OCI-LY3 (cell line): ENCODE data around the gene ARSG.
"Not testable (repeated sequence)": the region's sequence is repeated elsewhere in the genome, so short reads cannot be mapped to it uniquely, and the experiment has no call there.

Source experiments
- H2AFZ ChIP-seq: fragments of 200-600, 300-600 bp; shearing (Covaris generic); 2 replicates; pipeline ENCODE4 v1.6.0; 2014; ENCODE audit warnings: antibody characterized with exemption, low read depth, low read length
- H3K27ac ChIP-seq: fragments of 200-600, 300-600 bp; sonication (generic); 2 replicates; pipeline ENCODE4 v1.5.1; 2014; ENCODE audit warnings: mild to moderate bottlenecking, low read length, moderate library complexity, mixed read lengths
- H3K27me3 ChIP-seq: fragments of 200-600, 300-600 bp; sonication (generic); 2 replicates; pipeline ENCODE4 v1.6.1; 2014; ENCODE audit warnings: low read depth, low read length, mixed read lengths
- H3K36me3 ChIP-seq: fragments of 200-600, 300-600 bp; sonication (generic); replicated peaks from 2 replicates; pipeline ENCODE3; 2014; ENCODE audit warnings: low read depth, low read length, mixed read lengths
- H3K4me1 ChIP-seq: fragments of 300-600, 200-600 bp; sonication (generic); 2 replicates; pipeline ENCODE4 v1.6.1; 2014; ENCODE audit warnings: low read length, mixed read lengths
- H3K4me2 ChIP-seq: fragments of 200-600, 300-600 bp; sonication (generic); 2 replicates; pipeline ENCODE4 v1.6.1; 2014; ENCODE audit warnings: low read length, mixed read lengths
- H3K4me3 ChIP-seq: fragments of 300-600, 200-600 bp; sonication (generic); 2 replicates; pipeline ENCODE4 v1.5.1; 2014; ENCODE audit warnings: antibody characterized with exemption, mild to moderate bottlenecking, low read length, moderate library complexity
- H3K79me2 ChIP-seq: fragments of 300-600, 200-600 bp; shearing (Covaris generic); 2 replicates; pipeline ENCODE4 v1.6.1; 2014; ENCODE audit warnings: mild to moderate bottlenecking, low read length, mixed read lengths
- H3K9ac ChIP-seq: fragments of 300-600, 200-600 bp; shearing (Covaris generic); 2 replicates; pipeline ENCODE4 v1.6.0; 2014; ENCODE audit warnings: mild to moderate bottlenecking, low read length, moderate library complexity
- H3K9me3 ChIP-seq: fragments of 200-600, 300-600 bp; shearing (Covaris generic); 2 replicates; pipeline ENCODE4 v1.6.1; 2014; ENCODE audit warnings: low read length, mixed read lengths; ENCODE audit not compliant: insufficient read depth
- H4K20me1 ChIP-seq: fragments of 200-600, 300-600 bp; sonication (generic); 2 replicates; pipeline ENCODE4 v1.6.1; 2016; ENCODE audit warnings: low read length, mixed read lengths; ENCODE audit not compliant: insufficient read depth
- CTCF ChIP-seq: fragments of 200-600, 300-600 bp; sonication (generic); IDR thresholded peaks from 2 replicates; pipeline ENCODE4 v1.5.1; 2014; ENCODE audit warnings: antibody characterized with exemption, low read length, low read depth
- EZH2phosphoT487 ChIP-seq: fragments of 200-600 bp; shearing (Covaris generic); IDR thresholded peaks from 2 replicates; pipeline ENCODE4 v1.6.1; 2018; ENCODE audit warnings: antibody characterized with exemption, mixed run types, low read depth

The ARSG gene

GRCh38 chr17:68277807-68278206 is 13.5 kb upstream of the ARSG start:
- Histone ChIP-seq H3K4me3 (no peak overlapping the region), H3K4me2 (no peak overlapping the region), H3K9me3 (no peaks in the 10 kb centered on the region), H2AFZ (no peak overlapping the region), H3K4me1 (no peaks in the 10 kb centered on the region), H3K9ac (no peak overlapping the region), H3K27me3 (no peaks in the 10 kb centered on the region), H3K36me3 (peaks cover 49% of the 10 kb centered on the region), H4K20me1 (no peaks in the 10 kb centered on the region), H3K79me2 (peaks cover 23% of the 10 kb centered on the region), H3K27ac (no peak overlapping the region)
- no peak for TF ChIP-seq EZH2phosphoT487
- TF ChIP-seq CTCF: no peak

- peaks cover 40% of the 10 kb centered on the region for H3K36me3 ChIP-seq
- not testable (repeated sequence) for H3K4me3 ChIP-seq, H3K27me3 ChIP-seq, H3K9me3 ChIP-seq, H3K9ac ChIP-seq, H3K4me2 ChIP-seq, H3K27ac ChIP-seq, H4K20me1 ChIP-seq, H2AFZ ChIP-seq
- peaks cover 15% of the 10 kb centered on the region for H3K4me1 ChIP-seq
- H3K79me2 ChIP-seq: peaks cover 51% of the 10 kb centered on the region
Observed at GRCh38 chr17:68281965-68282364, 9.3 kb upstream of the ARSG start.

GRCh38 chr17:68288375-68288774 is 2.9 kb upstream of the ARSG start:
- peaks cover 10% of the 10 kb centered on the region for H3K36me3 ChIP-seq
- H3K79me2 ChIP-seq: peaks cover 72% of the 10 kb centered on the region
- TF ChIP-seq CTCF (no peak), EZH2phosphoT487 (no peak)
- peak overlapping the region; percentile 96 for H3K4me2 ChIP-seq
- peak overlapping the region; percentile 92 for H3K9ac ChIP-seq
- peaks cover 50% of the 10 kb centered on the region for H3K4me1 ChIP-seq
- H3K27ac ChIP-seq: peak overlapping the region; percentile 99
- H4K20me1 ChIP-seq: no peaks in the 10 kb centered on the region
- H2AFZ ChIP-seq: no peak overlapping the region
- peak overlapping the region; percentile 92 for H3K4me3 ChIP-seq
- no peaks in the 10 kb centered on the region for H3K9me3 ChIP-seq
- no peaks in the 10 kb centered on the region for H3K27me3 ChIP-seq

- Histone ChIP-seq H2AFZ (no peak overlapping the region), H3K9ac (peak overlapping the region; percentile 92), H3K79me2 (peaks cover 76% of the 10 kb centered on the region), H3K27ac (peak overlapping the region; percentile 99), H3K36me3 (peaks cover 10% of the 10 kb centered on the region), H4K20me1 (no peaks in the 10 kb centered on the region), H3K27me3 (no peaks in the 10 kb centered on the region), H3K4me3 (peak overlapping the region; percentile 92), H3K9me3 (no peaks in the 10 kb centered on the region), H3K4me2 (peak overlapping the region; percentile 96), H3K4me1 (peaks cover 54% of the 10 kb centered on the region)
- no peak; the same call in 1 of the 2 replicates for TF ChIP-seq CTCF
- TF ChIP-seq EZH2phosphoT487: no peak
Observed at GRCh38 chr17:68288804-68289203, 2.5 kb upstream of the ARSG start.

GRCh38 chr17:68289473-68289872 is 1.8 kb upstream of the ARSG start:
- peak overlapping the region; percentile 92 for H3K9ac ChIP-seq
- peaks cover 10% of the 10 kb centered on the region for H3K36me3 ChIP-seq
- no peaks in the 10 kb centered on the region for H4K20me1 ChIP-seq
- H3K4me3 ChIP-seq: peak overlapping the region; percentile 92
- peak overlapping the region; percentile 99 for H3K27ac ChIP-seq
- H3K4me2 ChIP-seq: peak overlapping the region; percentile 96
- peaks cover 80% of the 10 kb centered on the region for H3K79me2 ChIP-seq
- H3K27me3 ChIP-seq: no peaks in the 10 kb centered on the region
- no peak overlapping the region for H2AFZ ChIP-seq
- TF ChIP-seq EZH2phosphoT487 (no peak), CTCF (no peak)
- H3K9me3 ChIP-seq: no peaks in the 10 kb centered on the region
- H3K4me1 ChIP-seq: peaks cover 53% of the 10 kb centered on the region
